CD1c-positive myeloid dendritic cell (primary cell): ENCODE measurements around the gene GINS1.

Source experiments
- DNase-seq: peaks from one replicate; pipeline ENCODE4 v3.0.0-alpha.2; 2016; ENCODE audit errors: extremely low spot score

GINS1 gene

GRCh38 chr20:25493748-25494505 lies 86.5 kb downstream of the GINS1 start:
- no peak for DNase-seq

GRCh38 chr20:25494506-25495188 lies 87.2 kb downstream of the GINS1 start:
- no peak for DNase-seq

- no peak for DNase-seq
Observed at GRCh38 chr20:25495189-25495824, 87.8 kb downstream of the GINS1 start.

- no peak for DNase-seq
Observed at GRCh38 chr20:25496165-25496967, 88.9 kb downstream of the GINS1 start.

GRCh38 chr20:25496968-25497401 lies 89.5 kb downstream of the GINS1 start:
- no peak for DNase-seq

GRCh38 chr20:25497586-25498279 lies 90.3 kb downstream of the GINS1 start:
- DNase-seq: no peak
